LNCAP (cell line): ENCODE data around the gene COLGALT1.

ENCODE experiments used
- CTCF ChIP-seq: fragments of 450-650 bp; IDR thresholded peaks from 2 replicates; pipeline ENCODE4 v1.5.1; 2017; ENCODE audit warnings: mild to moderate bottlenecking

The COLGALT1 gene

GRCh38 chr19:17528610-17529009, 26.8 kb upstream of the COLGALT1 start:
- no peak for TF ChIP-seq CTCF

GRCh38 chr19:17529239-17530158, 25.9 kb upstream of the COLGALT1 start:
- TF ChIP-seq CTCF, result no peak

GRCh38 chr19:17530586-17530985, 24.9 kb upstream of the COLGALT1 start:
- no peak for TF ChIP-seq CTCF

- TF ChIP-seq CTCF, result no peak
These were observed 23.3 kb upstream of the COLGALT1 start for GRCh38 chr19:17532116-17532515.

- no peak for TF ChIP-seq CTCF
These were observed 22.9 kb upstream of the COLGALT1 start for GRCh38 chr19:17532557-17532956.

- TF ChIP-seq CTCF, result no peak
These were observed 20.7 kb upstream of the COLGALT1 start for GRCh38 chr19:17534767-17535166.

- no peak for TF ChIP-seq CTCF
These were observed 18.5 kb upstream of the COLGALT1 start for GRCh38 chr19:17536955-17537354.
